H1 (cell line): Measurements from ENCODE around the gene LHFPL6. TPM values are rescaled to one million over a fixed set of nuclear protein-coding genes. Genes with fewer than 3 reads are reported as not detected.

Experiments
- CTCF ChIA-PET: fragments of 300-600 bp; sonication (Branson Sonifier 250); formaldehyde crosslinking; loops from one replicate; lab custom pipeline; 2021; ENCODE audit not compliant: partially characterized antibody; lab: Charles Lee
- POLR2A ChIA-PET: fragments of 300-600 bp; sonication (Branson Sonifier 250); formaldehyde crosslinking; loops from one replicate; lab custom pipeline; 2021; ENCODE audit warnings: inconsistent platforms; ENCODE audit not compliant: partially characterized antibody; lab: Charles Lee
- DNase-seq, 2 experiments: peaks; one replicate each; pipeline versions ENCODE4 v3.0.0 to v3.0.0-alpha.2; 2010 to 2022; ENCODE audit warnings: low spot score in 2 of 2, low read depth in 1 of 2, mixed read lengths in 1 of 2
- FAIRE-seq: peaks from 2 replicates; lab custom pipeline; 2011; peaks lifted over from hg19 to GRCh38; lab: Jason Lieb, UNC
- H2AFZ ChIP-seq: 2 replicates; pipeline ENCODE4 v1.8.1; 2012; ENCODE audit warnings: low read length, inconsistent platforms
- H2AK5ac ChIP-seq: 2 replicates; pipeline ENCODE4 v1.6.1; 2013; ENCODE audit warnings: low read depth, low read length
- H2BK120ac ChIP-seq: replicated peaks from 2 replicates; pipeline ENCODE3; 2013; ENCODE audit warnings: low read depth, low read length, inconsistent platforms
- H2BK12ac ChIP-seq: 2 replicates; pipeline ENCODE4 v1.6.1; 2013; ENCODE audit warnings: low read depth, low read length
- H2BK15ac ChIP-seq: 2 replicates; pipeline ENCODE4 v1.6.1; 2013; ENCODE audit warnings: low read length
- H2BK20ac ChIP-seq: 2 replicates; pipeline ENCODE4 v1.6.1; 2013; ENCODE audit warnings: low read length
- H2BK5ac ChIP-seq: 2 replicates; pipeline ENCODE4 v1.6.1; 2013; ENCODE audit warnings: low read depth, low read length
- H3K14ac ChIP-seq: 2 replicates; pipeline ENCODE4 v1.6.1; 2013; ENCODE audit warnings: inconsistent platforms; ENCODE audit not compliant: insufficient read length
- H3K18ac ChIP-seq: 2 replicates; pipeline ENCODE4 v1.6.1; 2013; ENCODE audit warnings: low read length; ENCODE audit errors: extremely low read depth
- H3K23ac ChIP-seq: 2 replicates; pipeline ENCODE4 v1.6.1; 2013; ENCODE audit warnings: inconsistent platforms; ENCODE audit not compliant: insufficient read length
- H3K23me2 ChIP-seq: 2 replicates; pipeline ENCODE4 v1.6.1; 2013; ENCODE audit warnings: low read depth, low read length
- H3K27ac ChIP-seq: 2 replicates; pipeline ENCODE4 v1.6.1; 2011; ENCODE audit warnings: low read depth, low read length, inconsistent platforms
- H3K27me3 ChIP-seq, 4 experiments: replicated peaks in 1 of 4; 1 replicate in 1 of 4; 2 replicates in 3 of 4; pipeline versions ENCODE4 v1.6.1 to v1.8.1; 2011 to 2013; ENCODE audit warnings: low read length in 3 of 4, mild to moderate bottlenecking in 3 of 4, inconsistent platforms in 2 of 4, mixed read lengths in 2 of 4, moderate library complexity in 1 of 4; ENCODE audit not compliant: control insufficient read depth in 3 of 4, insufficient read depth in 3 of 4; ENCODE audit errors: extremely low read depth in 1 of 4
- H3K36me3 ChIP-seq, 4 experiments: 2 replicates each; pipeline versions ENCODE4 v1.6.1 to v1.8.1; 2011 to 2013; ENCODE audit warnings: mild to moderate bottlenecking in 4 of 4, low read length in 3 of 4, moderate library complexity in 2 of 4, control low read depth in 1 of 4, inconsistent platforms in 1 of 4; ENCODE audit not compliant: insufficient read depth in 4 of 4, control insufficient read depth in 2 of 4
- H3K4ac ChIP-seq: replicated peaks from 2 replicates; pipeline ENCODE3; 2013; ENCODE audit warnings: low read length, low read depth, mixed read lengths, inconsistent platforms; ENCODE audit not compliant: insufficient read length
- H3K4me1 ChIP-seq, 4 experiments: replicated peaks in 1 of 4; 1 replicate in 1 of 4; 2 replicates in 3 of 4; pipeline versions ENCODE4 v1.6.1 to v1.8.1; 2011 to 2013; ENCODE audit warnings: low read length in 3 of 4, inconsistent platforms in 2 of 4, mixed read lengths in 1 of 4; ENCODE audit not compliant: insufficient read depth in 4 of 4, control insufficient read depth in 3 of 4
- H3K4me2 ChIP-seq, 2 experiments: 2 replicates each; pipeline versions ENCODE4 v1.6.1 to v1.8.1; 2011 to 2013; ENCODE audit warnings: low read depth in 2 of 2, low read length in 2 of 2, control low read depth in 1 of 2, inconsistent platforms in 1 of 2, mild to moderate bottlenecking in 1 of 2; ENCODE audit not compliant: insufficient read depth in 1 of 2
- H3K4me3 ChIP-seq, 4 experiments: fragments of 200-600, 300-600 bp in 1 of 4; sonication (generic), shearing (Covaris generic), sonication (Bioruptor Twin) in 1 of 4; 2 replicates each; pipeline versions ENCODE4 v1.5.1 to v1.8.1; 2011 to 2016; ENCODE audit warnings: low read length in 4 of 4, low read depth in 3 of 4, control low read depth in 2 of 4, inconsistent platforms in 2 of 4, mild to moderate bottlenecking in 2 of 4, mixed read lengths in 1 of 4, moderate library complexity in 1 of 4; ENCODE audit not compliant: insufficient read depth in 2 of 4; ENCODE audit errors: extremely low read depth in 1 of 4
- H3K56ac ChIP-seq: replicated peaks from 2 replicates; pipeline ENCODE3; 2013; ENCODE audit warnings: low read depth, mild to moderate bottlenecking, mixed read lengths, low read length, inconsistent platforms; ENCODE audit not compliant: insufficient read length
- H3K79me1 ChIP-seq: 2 replicates; pipeline ENCODE4 v1.6.1; 2013; ENCODE audit warnings: low read depth, low read length, control low read depth
- H3K79me2 ChIP-seq, 2 experiments: 2 replicates each; pipeline versions ENCODE4 v1.6.1 to v1.8.1; 2012 to 2013; ENCODE audit warnings: low read length in 2 of 2, mild to moderate bottlenecking in 2 of 2, inconsistent platforms in 1 of 2; ENCODE audit not compliant: insufficient read depth in 2 of 2, control insufficient read depth in 1 of 2
- H3K9ac ChIP-seq, 4 experiments: replicated peaks in 1 of 4; 1 replicate in 1 of 4; 2 replicates in 3 of 4; pipeline versions ENCODE4 v1.6.1 to v1.8.1; 2011 to 2013; ENCODE audit warnings: low read depth in 3 of 4, low read length in 3 of 4, control low read depth in 2 of 4, mild to moderate bottlenecking in 2 of 4, moderate library complexity in 2 of 4, inconsistent platforms in 1 of 4; ENCODE audit errors: extremely low read depth in 1 of 4
- H3K9me3 ChIP-seq, 2 experiments: 2 replicates each; pipeline versions ENCODE4 v1.6.1 to v1.8.1; 2012 to 2013; ENCODE audit warnings: mild to moderate bottlenecking in 2 of 2, moderate library complexity in 2 of 2, control low read depth in 1 of 2, inconsistent platforms in 1 of 2, low read depth in 1 of 2, low read length in 1 of 2, mixed read lengths in 1 of 2; ENCODE audit not compliant: insufficient read depth in 2 of 2
- H4K20me1 ChIP-seq, 2 experiments: replicated peaks in 1 of 2; 2 replicates each; pipeline versions ENCODE3 to v1.8.1; 2011 to 2013; ENCODE audit warnings: inconsistent platforms in 2 of 2, low read length in 2 of 2, mild to moderate bottlenecking in 1 of 2; ENCODE audit not compliant: insufficient read depth in 2 of 2, control insufficient read depth in 1 of 2
- H4K5ac ChIP-seq: 2 replicates; pipeline ENCODE4 v1.6.1; 2013; ENCODE audit warnings: low read length, low read depth, mixed read lengths, inconsistent platforms; ENCODE audit not compliant: insufficient read length
- H4K8ac ChIP-seq: 2 replicates; pipeline ENCODE4 v1.8.0; 2013; ENCODE audit warnings: mild to moderate bottlenecking, moderate library complexity, low read length, inconsistent platforms; ENCODE audit not compliant: insufficient read depth; ENCODE audit errors: extremely low read depth
- H4K91ac ChIP-seq: replicated peaks from 2 replicates; pipeline ENCODE3; 2013; ENCODE audit warnings: low read length, mixed read lengths, inconsistent platforms; ENCODE audit not compliant: insufficient read length
- CHD2 ChIP-seq: IDR thresholded peaks from 2 replicates; pipeline ENCODE4 v1.6.1; 2012; ENCODE audit warnings: low read length, improper control_type of control experiment
- FOSL1 ChIP-seq: IDR thresholded peaks from 2 replicates; pipeline ENCODE4 v1.6.1; 2011; ENCODE audit warnings: mild to moderate bottlenecking, low read depth, low read length, moderate library complexity; ENCODE audit not compliant: insufficient read depth
- HDAC6 ChIP-seq: IDR thresholded peaks from one replicate; pipeline ENCODE4 v1.7.1; 2012; ENCODE audit warnings: low read depth, mild to moderate bottlenecking, inconsistent platforms, low read length, moderate library complexity
- NANOG ChIP-seq: IDR thresholded peaks from 2 replicates; pipeline ENCODE4 v1.6.1; 2011; ENCODE audit warnings: low read length, low read depth, mild to moderate bottlenecking, inconsistent platforms; ENCODE audit not compliant: insufficient read depth, poor library complexity, severe bottlenecking
- SIRT6 ChIP-seq: IDR thresholded peaks from one replicate; pipeline ENCODE4 v1.7.1; 2012; ENCODE audit warnings: low read length, inconsistent platforms
- SIX5 ChIP-seq: IDR thresholded peaks from 2 replicates; pipeline ENCODE4 v1.6.1; 2011; ENCODE audit warnings: mild to moderate bottlenecking, low read depth, low read length
- TBP ChIP-seq: IDR thresholded peaks from 2 replicates; pipeline ENCODE4 v1.6.1; 2011; ENCODE audit warnings: low read depth, low read length, improper control_type of control experiment
- YY1 ChIP-seq: IDR thresholded peaks from 2 replicates; pipeline ENCODE4 v1.6.1; 2011; ENCODE audit warnings: low read depth, mild to moderate bottlenecking, low read length
- WGBS, 2 experiments: shearing (Covaris generic) in 1 of 2; methylation state at CpG; one replicate each; pipeline versions ENCODE4 v1.1.6 to v1.1.7; 2013 to 2015; ENCODE audit warnings: low lambda C conversion rate in 2 of 2, mixed read lengths in 2 of 2, inconsistent platforms in 1 of 2, low coverage in 1 of 2, missing lambda C conversion rate in 1 of 2; ENCODE audit not compliant: insufficient replicate concordance in 2 of 2, insufficient coverage in 1 of 2, insufficient read length in 1 of 2; ENCODE audit errors: extremely low coverage in 1 of 2, missing lambda C conversion rate in 1 of 2; 5-methylcytosine and 5-hydroxymethylcytosine counted together
- polyA plus RNA-seq, 7 experiments: library from polyadenylated mRNA; depleted of rRNA in 3 of 7; stranded (reverse) in 5 of 7; unstranded in 2 of 7; fragments of >200 nt in 5 of 7; fragments of 200-250 nt in 2 of 7; gene quantifications; 1 replicate in 5 of 7; 2 replicates in 1 of 7; 4 replicates in 1 of 7; pipeline versions ENCODE4 v1.2.1 to v1.2.3, GENCODE V29; 2011 to 2013; ENCODE audit warnings: missing spikeins in 2 of 7, mixed read lengths in 2 of 7
- total RNA-seq: library from RNA; stranded (reverse); fragmentation: NEBNext Ultra II Directional; extraction: Animal tissue kit (Norgen Biotek cat#: 25700); gene quantifications from 2 replicates; pipeline ENCODE4 v1.2.1, GENCODE V29; 2021

The LHFPL6 gene
- total and polyA plus RNA-seq, 2 of the 8 experiments (the other 6 are each of a cell fraction or from before 2014, with no cell fraction given) = 7.6 to 17.0 TPM

DNA sequence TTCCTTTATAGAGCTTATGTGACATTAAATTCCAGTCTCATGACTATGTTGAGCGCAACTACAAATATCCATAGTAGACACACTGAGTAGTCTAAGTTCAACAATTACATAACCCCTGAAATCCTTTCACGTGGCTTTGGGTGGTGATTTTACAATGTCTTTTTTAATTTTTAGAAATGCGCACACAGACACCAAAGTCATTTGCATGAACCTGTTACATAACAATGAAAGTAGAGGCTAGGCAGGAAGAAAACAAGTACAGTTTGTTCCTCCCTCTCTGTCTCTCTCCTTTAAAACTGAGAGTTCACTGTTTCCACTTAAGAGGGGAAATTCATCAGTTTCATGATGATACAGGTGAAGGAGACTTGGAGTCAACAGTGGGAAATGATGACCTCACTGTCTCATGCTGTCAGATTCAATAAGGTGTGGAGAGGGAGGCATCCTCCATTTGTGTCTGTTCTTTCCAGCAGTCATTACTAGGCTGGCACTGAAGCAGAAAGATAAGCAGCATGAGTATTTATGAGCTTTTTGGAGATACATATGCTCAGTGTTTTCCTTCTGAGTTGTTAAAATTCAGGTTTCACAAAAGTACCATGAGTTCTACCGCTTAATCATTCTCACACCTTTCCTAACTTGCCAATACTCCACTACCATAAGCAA, 201.8 kb downstream of the LHFPL6 start:
- Histone ChIP-seq H3K79me2 (no peaks in the 10 kb centered on the region), H3K4me2 (peak overlapping the region in 1 of 2 experiments; percentile 31; a peak in 1 of 4 replicates), H4K91ac (no peak overlapping the region), H3K23ac (no peak overlapping the region), H3K23me2 (no peaks in the 10 kb centered on the region), H2BK12ac (no peak overlapping the region), H4K20me1 (peaks cover 0 to 1% of the 10 kb centered on the region in 2 experiments), H3K9ac (no peak overlapping the region), H2BK20ac (no peak overlapping the region), H3K4me1 (peaks cover 0 to 10% (median 3%) of the 10 kb centered on the region in 4 experiments; a peak in 2 of 7 replicates), H3K79me1 (no peaks in the 10 kb centered on the region), H3K18ac (no peak overlapping the region), H3K14ac (no peak overlapping the region), H3K36me3 (no peaks in the 10 kb centered on the region), H4K8ac (no peak overlapping the region), H2AK5ac (no peak overlapping the region), H2BK15ac (no peak overlapping the region), H2AFZ (no peak overlapping the region), H3K56ac (no peak overlapping the region), H4K5ac (no peak overlapping the region), H3K27ac (no peak overlapping the region), H3K27me3 (peaks cover 0 to 3% (median 0%) of the 10 kb centered on the region in 4 experiments; a peak in 1 of 7 replicates), H3K9me3 (no peaks in the 10 kb centered on the region), H2BK120ac (no peak overlapping the region), H2BK5ac (no peak overlapping the region), H3K4ac (no peak overlapping the region), H3K4me3 (no peak overlapping the region)
- CTCF ChIA-PET = interaction anchor here (1.1 to 2.4 kb wide), 4 partner anchors 14 to 211 kb away, joined by 3 to 7 read pairs (median 3); no protein-coding TSS in a partner anchor
- WGBS, 2 experiments = 75% methylated on average over 4 of the region's 4 CpGs; no CpG with 5 or more reads in 1 of the 2 experiments
- FAIRE-seq (no peak), DNase-seq (no peak)
- TF ChIP-seq SIRT6 (no peak), NANOG (no peak), HDAC6 (no peak), FOSL1 (no peak), CHD2 (no peak), TBP (no peak), YY1 (no peak), SIX5 (no peak)
- POLR2A ChIA-PET = no interaction called here
